ENCODE measurements around the gene C6.

C6 gene

GRCh38 chr5:41120600-41120999 is 92.7 kb downstream of the C6 start:
- DNase-seq (ENCODE audit: low read depth): no peak

GRCh38 chr5:41118177-41118576 is 95.2 kb downstream of the C6 start:
- no peak for DNase-seq (ENCODE audit: low read depth)

- no peak for DNase-seq (ENCODE audit: low read depth)
These were observed 98.1 kb downstream of the C6 start for GRCh38 chr5:41115281-41115680.

- no peak for DNase-seq (ENCODE audit: low read depth)
These were observed 100.6 kb downstream of the C6 start for GRCh38 chr5:41112486-41113455.

- DNase-seq (ENCODE audit: low read depth): no peak
These were observed 104.1 kb downstream of the C6 start for GRCh38 chr5:41109186-41109585.

GRCh38 chr5:41102341-41102740 is 111.0 kb downstream of the C6 start:
- no peak for DNase-seq (ENCODE audit: low read depth)

GRCh38 chr5:41097642-41098041 is 115.7 kb downstream of the C6 start:
- no peak for DNase-seq (ENCODE audit: low read depth)

- no peak for DNase-seq (ENCODE audit: low read depth)
These were observed 117.8 kb downstream of the C6 start for GRCh38 chr5:41095324-41096101.

- DNase-seq (ENCODE audit: low read depth): no peak
These were observed 118.5 kb downstream of the C6 start for GRCh38 chr5:41094871-41095270.

GRCh38 chr5:41093803-41094202 is 119.5 kb downstream of the C6 start:
- DNase-seq (ENCODE audit: low read depth): no peak
